Neuron (in vitro differentiated cells): ENCODE results near the gene ZNF595.
A peak's percentile ranks its signal among the peaks of the same experiment; 100 is the strongest.
"Not testable (repeated sequence)": the region's sequence is repeated elsewhere in the genome, so short reads cannot be mapped to it uniquely, and the experiment has no call there.

Experiments
- H2AFZ ChIP-seq: one replicate; pipeline ENCODE4 v1.6.1; 2013; ENCODE audit warnings: low read depth, mild to moderate bottlenecking, inconsistent platforms, low read length, moderate library complexity
- H3K27me3 ChIP-seq: one replicate; pipeline ENCODE4 v1.6.1; 2013; ENCODE audit warnings: low read length; ENCODE audit not compliant: insufficient read depth
- H3K36me3 ChIP-seq: one replicate; pipeline ENCODE4 v1.6.1; 2013; ENCODE audit warnings: low read length; ENCODE audit not compliant: insufficient read depth
- H3K4me1 ChIP-seq: one replicate; pipeline ENCODE4 v1.6.1; 2013; ENCODE audit warnings: low read length; ENCODE audit not compliant: insufficient read depth
- H3K4me3 ChIP-seq: 2 replicates; pipeline ENCODE4 v1.5.1; 2013; ENCODE audit warnings: mild to moderate bottlenecking, low read length, moderate library complexity
- H3K9me3 ChIP-seq: one replicate; pipeline ENCODE4 v1.6.1; 2013; ENCODE audit warnings: low read length

The ZNF595 gene

DNA sequence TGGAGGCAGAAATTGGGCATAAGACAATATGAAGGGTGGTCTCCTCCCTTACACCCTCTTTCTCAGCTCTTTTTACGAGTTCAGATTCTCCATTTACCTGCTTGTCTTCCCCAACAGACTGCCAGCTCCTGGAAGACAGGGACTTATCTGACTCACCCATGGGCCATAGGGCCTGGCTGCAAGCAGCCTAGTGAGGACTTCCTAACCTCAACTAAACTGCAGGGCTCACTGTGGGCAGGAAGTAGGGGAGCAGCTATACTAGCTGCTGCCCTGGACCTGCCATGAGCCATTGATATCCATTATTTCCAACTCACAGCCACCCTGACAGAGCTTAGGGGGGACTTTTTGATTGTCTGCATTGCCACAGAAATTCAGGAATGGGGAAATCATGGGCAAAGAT lies 59.6 kb downstream of the ZNF595 start:
- H3K36me3 ChIP-seq: no peaks in the 10 kb centered on the region
- H3K4me1 ChIP-seq: no peaks in the 10 kb centered on the region
- peaks cover 32% of the 10 kb centered on the region for H3K27me3 ChIP-seq
- peaks cover 24% of the 10 kb centered on the region for H3K9me3 ChIP-seq
- H3K4me3 ChIP-seq: no peak overlapping the region
- no peak overlapping the region for H2AFZ ChIP-seq

DNA sequence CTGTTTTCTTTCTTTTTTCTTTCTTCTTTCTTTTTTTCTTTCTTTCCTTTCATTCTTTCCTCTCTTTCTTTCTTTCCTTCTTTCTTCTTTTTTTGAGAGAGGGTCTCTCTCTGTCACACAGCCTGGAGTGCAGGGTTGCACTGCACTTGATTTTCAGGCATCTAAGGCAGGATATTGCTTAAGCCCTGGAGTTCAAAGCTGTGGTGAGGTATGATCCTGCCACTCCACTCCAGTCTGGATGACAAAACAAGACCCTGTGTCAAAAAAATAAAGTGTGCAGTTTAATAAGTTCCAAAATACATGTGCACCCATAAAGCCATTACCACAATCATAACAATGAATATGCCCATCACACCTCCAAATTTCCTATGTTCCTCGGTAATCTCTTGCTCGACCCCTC lies 60.6 kb downstream of the ZNF595 start:
- Histone ChIP-seq H2AFZ (no peak overlapping the region), H3K4me1 (no peaks in the 10 kb centered on the region), H3K27me3 (peaks cover 23% of the 10 kb centered on the region), H3K9me3 (peaks cover 14% of the 10 kb centered on the region), H3K4me3 (no peak overlapping the region), H3K36me3 (no peaks in the 10 kb centered on the region)

DNA sequence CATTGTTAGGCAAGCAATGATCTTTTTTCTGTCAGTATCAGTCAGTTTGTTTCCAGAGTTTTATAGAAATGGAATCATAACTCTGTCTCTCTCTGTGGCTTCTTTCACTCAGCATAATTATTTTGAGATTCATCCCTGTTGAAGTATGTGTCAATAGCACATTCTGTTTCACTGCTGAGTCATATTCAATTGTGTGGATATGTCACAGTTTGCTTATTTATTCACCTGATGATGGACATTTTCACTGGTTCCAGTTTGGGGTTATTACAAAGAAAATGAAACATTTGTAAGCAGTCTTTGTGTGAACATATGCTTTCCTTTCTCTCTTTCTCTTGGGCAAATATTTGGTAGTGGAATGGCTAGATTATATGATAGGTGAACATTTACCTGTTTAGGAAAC lies 61.0 kb downstream of the ZNF595 start:
- Histone ChIP-seq H3K27me3 (peaks cover 19% of the 10 kb centered on the region), H2AFZ (no peak overlapping the region), H3K4me3 (no peak overlapping the region), H3K36me3 (no peaks in the 10 kb centered on the region), H3K4me1 (no peaks in the 10 kb centered on the region), H3K9me3 (peaks cover 11% of the 10 kb centered on the region)

DNA sequence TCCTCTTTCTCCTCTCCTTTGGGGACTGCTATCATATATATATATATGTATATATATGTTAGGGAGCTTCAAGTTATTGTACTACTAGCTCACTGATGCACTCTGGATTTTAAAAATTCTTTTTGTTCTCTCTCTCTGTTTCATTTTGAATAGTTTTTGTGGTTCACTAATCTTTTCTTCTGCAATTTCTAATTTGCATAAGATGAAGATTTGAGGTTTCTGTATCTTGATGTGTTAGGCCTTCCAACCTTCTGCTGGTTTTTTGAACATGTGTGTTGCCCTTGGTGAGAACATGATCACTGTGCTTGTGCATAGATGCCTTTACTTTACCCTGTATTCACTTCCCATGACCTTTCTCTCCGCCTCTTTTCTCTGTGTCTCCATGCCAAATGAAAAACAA lies 63.4 kb downstream of the ZNF595 start:
- peaks cover 6% of the 10 kb centered on the region for H3K27me3 ChIP-seq
- peaks cover 3% of the 10 kb centered on the region for H3K9me3 ChIP-seq
- H3K36me3 ChIP-seq: no peaks in the 10 kb centered on the region
- H2AFZ ChIP-seq: no peak overlapping the region
- H3K4me3 ChIP-seq: no peak overlapping the region
- H3K4me1 ChIP-seq: no peaks in the 10 kb centered on the region

DNA sequence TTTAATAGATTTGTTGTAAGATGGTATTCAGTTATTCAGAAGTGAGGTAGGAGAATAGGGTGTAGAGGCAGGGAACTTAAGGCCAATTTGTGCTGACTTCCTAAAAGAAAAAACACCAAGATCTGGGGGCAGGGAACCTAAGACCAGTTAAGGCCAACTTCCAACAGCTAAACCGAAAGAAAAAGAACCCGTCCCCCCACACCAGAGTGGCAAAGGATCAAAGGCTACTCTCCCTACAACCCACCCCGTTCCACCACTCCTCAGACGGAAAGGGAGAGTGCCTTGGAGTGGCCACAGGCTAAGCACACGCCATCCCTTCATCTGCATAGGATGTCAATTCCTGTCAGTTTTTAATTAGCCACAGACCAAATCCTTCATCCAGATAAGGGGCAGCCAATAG lies 67.5 kb downstream of the ZNF595 start:
- no peaks in the 10 kb centered on the region for H3K27me3 ChIP-seq

DNA sequence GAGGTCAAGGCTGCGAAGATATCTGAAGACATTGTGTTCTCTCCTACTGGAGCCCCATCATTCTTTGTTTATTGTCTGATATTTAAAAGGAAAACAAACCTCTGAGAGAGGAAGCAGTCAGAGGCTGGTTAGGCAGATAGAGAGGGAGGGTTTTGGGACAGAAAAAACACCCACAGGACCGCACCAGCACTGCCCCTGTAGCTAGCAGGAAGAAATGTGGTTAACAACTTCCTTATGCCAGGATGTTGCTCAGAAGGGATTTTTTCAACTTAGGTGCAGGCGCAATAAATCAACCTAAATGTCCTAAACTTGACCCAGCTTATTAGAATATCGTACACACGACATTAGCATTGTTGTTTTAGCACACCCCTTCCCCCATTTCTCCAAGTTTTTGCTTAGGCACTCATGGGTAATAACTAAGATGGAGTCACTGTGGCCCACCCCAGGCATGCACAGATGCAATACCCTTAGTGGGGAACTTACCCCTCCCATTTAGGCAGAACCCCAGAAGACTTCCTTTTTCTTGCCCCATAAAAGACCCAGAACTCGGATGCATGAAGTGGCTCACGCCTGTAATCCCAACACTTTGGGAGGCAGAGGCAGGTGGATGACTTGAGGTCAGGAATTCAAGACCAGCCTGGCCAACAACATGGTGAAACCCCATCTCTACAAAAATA lies 68.4 kb downstream of the ZNF595 start:
- Histone ChIP-seq H3K4me1 (peaks cover 9% of the 10 kb centered on the region), H3K27me3 (no peaks in the 10 kb centered on the region), H3K4me3 (no peak overlapping the region), H3K9me3 (peaks cover 12% of the 10 kb centered on the region), H3K36me3 (peaks cover 8% of the 10 kb centered on the region), H2AFZ (no peak overlapping the region)

More for the DNA sequence above, 67.5 kb downstream of the ZNF595 start:
- Histone ChIP-seq H2AFZ (no peak overlapping the region), H3K4me1 (peaks cover 2% of the 10 kb centered on the region), H3K9me3 (peaks cover 6% of the 10 kb centered on the region), H3K4me3 (no peak overlapping the region), H3K36me3 (peaks cover under 1% of the 10 kb centered on the region)

DNA sequence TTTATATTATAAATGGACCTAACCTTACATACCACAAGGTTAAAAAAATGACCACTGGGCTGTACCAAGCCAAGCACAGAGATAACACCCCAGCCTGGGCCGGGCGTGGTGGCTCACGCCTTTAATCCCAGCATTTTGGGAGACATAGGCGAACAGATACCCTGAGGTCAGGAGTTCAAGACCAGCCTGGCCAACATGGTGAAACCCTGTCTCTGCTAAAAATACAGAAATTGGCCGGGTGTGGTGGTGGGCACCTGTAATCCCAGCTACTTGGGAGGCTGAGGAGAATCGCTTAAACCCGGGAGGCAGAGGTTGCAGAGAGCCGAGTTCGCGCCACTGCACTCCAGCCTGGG lies 70.8 kb downstream of the ZNF595 start:
- H3K27me3 ChIP-seq, H3K4me1 ChIP-seq: not testable (repeated sequence)
- peak overlapping the region; percentile 64 for H3K4me3 ChIP-seq
- peak overlapping the region; percentile 50 for H2AFZ ChIP-seq
- H3K9me3 ChIP-seq: peaks cover 15% of the 10 kb centered on the region
- H3K36me3 ChIP-seq: peaks cover 12% of the 10 kb centered on the region

DNA sequence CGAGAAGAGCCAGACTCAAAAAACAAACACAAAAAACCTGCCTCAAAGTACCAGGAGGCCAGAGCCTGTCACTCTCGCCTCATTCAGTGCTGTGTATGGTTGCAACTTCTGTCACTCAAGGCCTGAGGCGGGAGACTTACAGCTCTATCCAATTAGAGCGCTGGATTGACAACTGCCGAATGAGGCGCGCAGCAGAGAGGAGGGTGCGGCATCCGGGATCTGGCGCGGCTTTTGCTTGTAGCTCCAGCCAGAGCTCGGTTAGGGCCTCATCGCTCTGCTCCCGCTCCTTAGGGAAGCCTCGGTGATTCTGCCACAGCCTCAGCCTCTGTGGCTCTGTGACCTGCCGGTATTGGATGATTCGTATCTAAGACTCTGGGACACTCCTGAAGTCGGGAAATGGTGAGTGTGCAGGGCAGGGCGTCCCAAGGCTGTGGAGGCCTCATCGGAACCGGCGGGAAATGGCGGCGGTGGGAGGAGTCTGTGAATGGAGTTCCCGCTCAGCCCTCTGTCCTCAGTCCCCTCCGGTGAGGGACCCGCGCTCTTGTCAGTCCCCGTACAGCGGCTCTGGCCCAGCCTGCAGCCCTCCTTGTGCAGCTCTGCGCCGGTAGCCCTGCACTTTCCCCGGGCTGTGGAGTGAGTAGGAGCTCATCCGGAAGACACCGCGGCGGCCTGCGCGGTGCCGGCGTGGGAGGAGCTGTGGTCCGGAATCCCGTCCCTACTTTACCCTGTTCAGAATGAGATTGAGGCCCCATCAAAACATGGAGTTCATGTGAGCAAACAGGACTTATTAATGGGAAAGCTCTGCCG lies 71.4 kb downstream of the ZNF595 start, which contains the start of gene ZNF718:
TSS of gene ZNF718 (plus strand) at position 227 of the 807 bp plus-strand sequence. CDS start at position 397, 170 bp downstream.
- Histone ChIP-seq H3K36me3 (peaks cover 12% of the 10 kb centered on the region), H3K9me3 (peaks cover 15% of the 10 kb centered on the region), H2AFZ (peak within 1 kb of the TSS; percentile 50), H3K4me1 (peaks cover 9% of the 10 kb centered on the region), H3K4me3 (peak within 1 kb of the TSS; percentile 64), H3K27me3 (no peaks in the 10 kb centered on the region)

DNA sequence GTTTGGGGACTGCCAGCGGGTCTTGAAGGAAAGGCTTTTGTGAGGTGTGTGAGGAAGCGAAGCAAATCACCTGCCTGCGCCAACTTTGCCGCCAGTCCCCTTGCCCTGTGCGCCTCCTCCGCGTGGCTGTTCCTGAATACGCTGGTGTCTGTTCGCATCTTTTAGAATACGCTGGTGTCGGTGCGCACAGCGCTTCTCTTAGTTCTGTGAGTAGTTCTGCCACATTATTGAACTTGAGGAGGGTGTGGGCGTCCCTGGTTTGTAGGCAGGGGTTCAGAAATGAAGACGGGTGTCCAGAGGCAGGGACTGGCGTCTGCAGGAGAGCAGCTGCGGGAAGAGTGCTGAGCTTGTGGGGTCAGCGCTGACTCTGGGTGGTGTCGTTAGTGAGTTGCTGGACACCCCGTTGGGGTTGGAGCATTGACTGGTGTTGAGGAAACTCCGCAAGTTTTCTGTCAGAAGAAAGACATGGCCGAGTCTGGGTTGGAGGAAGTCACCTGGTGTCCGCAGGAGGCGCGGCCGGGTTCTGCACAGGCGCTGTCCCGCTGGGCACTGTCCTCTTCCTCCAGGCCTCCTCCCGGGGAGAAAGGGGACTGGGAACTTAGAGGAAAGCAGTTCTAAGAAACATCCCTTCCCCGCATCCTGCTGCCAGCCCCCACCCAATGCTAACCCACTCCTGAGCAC lies 72.1 kb downstream of the ZNF595 start:
- Histone ChIP-seq H3K9me3 (peaks cover 15% of the 10 kb centered on the region), H2AFZ (peak overlapping the region; percentile 50)

DNA sequence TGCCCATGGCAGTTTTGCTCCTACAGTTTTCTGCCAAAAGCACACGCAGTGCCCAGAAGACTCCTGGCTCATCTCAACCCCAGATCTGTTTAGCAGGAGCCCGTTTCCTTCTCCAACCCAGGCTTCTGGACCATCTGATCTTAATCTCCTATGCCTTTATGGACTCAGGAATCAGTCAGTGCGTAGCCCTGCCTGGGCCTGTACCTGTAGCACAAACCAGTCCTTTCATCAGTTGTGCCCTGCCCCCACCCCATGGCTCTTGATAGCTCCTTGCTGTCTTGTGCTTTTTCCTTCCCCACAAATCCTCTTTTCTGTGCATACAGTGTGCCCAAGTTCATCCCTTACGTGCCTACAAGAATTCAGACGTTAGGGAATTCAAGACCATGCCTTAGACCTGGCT lies 72.7 kb downstream of the ZNF595 start:
- Histone ChIP-seq H3K36me3 (peaks cover 12% of the 10 kb centered on the region), H3K9me3 (peaks cover 12% of the 10 kb centered on the region)

More for the DNA sequence above, 72.1 kb downstream of the ZNF595 start:
- H3K36me3 ChIP-seq: peaks cover 12% of the 10 kb centered on the region
- peak overlapping the region; percentile 64 for H3K4me3 ChIP-seq
- H3K27me3 ChIP-seq: no peaks in the 10 kb centered on the region
- peaks cover 9% of the 10 kb centered on the region for H3K4me1 ChIP-seq

DNA sequence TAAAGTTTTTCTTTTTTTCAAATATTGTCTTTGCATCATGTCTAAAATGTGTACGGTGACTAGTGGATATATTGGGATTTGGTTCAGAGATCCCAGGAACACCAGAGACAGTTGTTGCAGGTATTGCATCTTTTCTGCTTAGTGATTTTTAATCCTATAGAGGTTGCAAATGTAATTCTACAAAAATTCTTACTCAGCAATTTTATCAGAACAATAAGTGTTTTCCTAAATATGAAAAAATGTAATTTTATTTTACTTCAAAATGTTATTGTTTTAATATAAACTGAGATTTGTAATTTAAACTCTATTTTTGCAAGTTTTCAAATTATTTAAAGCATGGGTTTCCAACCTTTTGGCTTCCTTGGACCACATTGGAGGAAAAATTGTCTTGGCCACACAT lies 79.4 kb downstream of the ZNF595 start:
- H3K4me1 ChIP-seq: no peaks in the 10 kb centered on the region
- peaks cover 43% of the 10 kb centered on the region for H3K36me3 ChIP-seq
- no peak overlapping the region for H2AFZ ChIP-seq
- no peaks in the 10 kb centered on the region for H3K27me3 ChIP-seq
- peaks cover 35% of the 10 kb centered on the region for H3K9me3 ChIP-seq
- H3K4me3 ChIP-seq: no peak overlapping the region

More for the DNA sequence above, 72.7 kb downstream of the ZNF595 start:
- Histone ChIP-seq H3K27me3 (no peaks in the 10 kb centered on the region), H3K4me3 (peak overlapping the region; percentile 64), H3K4me1 (peaks cover 9% of the 10 kb centered on the region), H2AFZ (no peak overlapping the region)
